ENCODE measurements around the gene RPA1. TPM values are rescaled to one million over a fixed set of nuclear protein-coding genes. Genes with fewer than 3 reads are reported as not detected.

Gene RPA1
- polyA plus RNA-seq, 1 experiment = 67.9 TPM

- H3K27me3 ChIP-seq (ENCODE audit: control insufficient read depth, insufficient read depth, low read length) = peaks cover 2% of the 10 kb centered on the region; the same call in 1 of the 2 replicates
- ChIA-PET POLR2A (no interaction called here), CTCF (no interaction called here)
- no peak overlapping the region for H3K4me3 ChIP-seq (ENCODE audit: low read depth, low read length)
- no peak for TF ChIP-seq CTCF (IDR thresholded peaks at IDR 0.05; ENCODE audit: insufficient read depth, low read depth, low read length)
- no peak for DNase-seq (ENCODE audit: low read depth)
- no peaks in the 10 kb centered on the region for H3K36me3 ChIP-seq (ENCODE audit: control insufficient read depth, insufficient read depth, low read length)
These were observed 99.2 kb downstream of the RPA1 start for GRCh38 chr17:1928976-1929375.

- TF ChIP-seq CTCF (IDR thresholded peaks at IDR 0.05; ENCODE audit: insufficient read depth, low read depth, low read length) = no peak
- no peak for DNase-seq (ENCODE audit: low read depth)
- H3K27me3 ChIP-seq (ENCODE audit: control insufficient read depth, insufficient read depth, low read length) = peaks cover 2% of the 10 kb centered on the region; the same call in 1 of the 2 replicates
- ChIA-PET POLR2A (no interaction called here), CTCF (interaction anchor here (1.1 kb wide), 1 partner anchor 25 kb away, joined by 3 read pairs; no protein-coding TSS in a partner anchor)
- no peaks in the 10 kb centered on the region for H3K36me3 ChIP-seq (ENCODE audit: control insufficient read depth, insufficient read depth, low read length)
- no peak overlapping the region for H3K4me3 ChIP-seq (ENCODE audit: low read depth, low read length)
These were observed 100.5 kb downstream of the RPA1 start for GRCh38 chr17:1930337-1930645.

GRCh38 chr17:1931844-1932579 lies 102.2 kb downstream of the RPA1 start:
- H3K36me3 ChIP-seq (ENCODE audit: control insufficient read depth, insufficient read depth, low read length) = no peaks in the 10 kb centered on the region
- peaks cover 2% of the 10 kb centered on the region; the same call in 1 of the 2 replicates for H3K27me3 ChIP-seq (ENCODE audit: control insufficient read depth, insufficient read depth, low read length)
- no peak overlapping the region for H3K4me3 ChIP-seq (ENCODE audit: low read depth, low read length)
- ChIA-PET POLR2A (no interaction called here), CTCF (interaction anchor here (1.0 to 1.1 kb wide), 2 partner anchors 22 to 23 kb away, joined by 3 read pairs; no protein-coding TSS in a partner anchor)
- TF ChIP-seq CTCF (IDR thresholded peaks at IDR 0.05; ENCODE audit: insufficient read depth, low read depth, low read length) = no peak
- no peak for DNase-seq (ENCODE audit: low read depth)

- ChIA-PET CTCF (interaction anchor here (0.6 kb wide), 2 partner anchors 919 to 981 kb away, joined by 3 read pairs; no protein-coding TSS in a partner anchor), POLR2A (no interaction called here)
- Histone ChIP-seq H3K27me3 (ENCODE audit: control insufficient read depth, insufficient read depth, low read length) (peaks cover 2% of the 10 kb centered on the region; the same call in 1 of the 2 replicates), H3K4me3 (ENCODE audit: low read depth, low read length) (no peak overlapping the region), H3K36me3 (ENCODE audit: control insufficient read depth, insufficient read depth, low read length) (no peaks in the 10 kb centered on the region)
- TF ChIP-seq CTCF (IDR thresholded peaks at IDR 0.05; ENCODE audit: insufficient read depth, low read depth, low read length) = no peak
- DNase-seq (ENCODE audit: low read depth) = no peak
These were observed 104.3 kb downstream of the RPA1 start for GRCh38 chr17:1933875-1934715.

GRCh38 chr17:1934901-1935300 lies 105.1 kb downstream of the RPA1 start:
- no peak for DNase-seq (ENCODE audit: low read depth)
- Histone ChIP-seq H3K4me3 (ENCODE audit: low read depth, low read length) (no peak overlapping the region), H3K36me3 (ENCODE audit: control insufficient read depth, insufficient read depth, low read length) (no peaks in the 10 kb centered on the region), H3K27me3 (ENCODE audit: control insufficient read depth, insufficient read depth, low read length) (peaks cover 2% of the 10 kb centered on the region; the same call in 1 of the 2 replicates)
- no peak for TF ChIP-seq CTCF (IDR thresholded peaks at IDR 0.05; ENCODE audit: insufficient read depth, low read depth, low read length)
- ChIA-PET CTCF (interaction anchor here (0.6 kb wide), 1 partner anchor 981 kb away, joined by 3 read pairs; no protein-coding TSS in a partner anchor), POLR2A (no interaction called here)

Data from BJ (cell line).